ENCODE measurements around the gene ATMIN. TPM values are rescaled to one million over a fixed set of nuclear protein-coding genes. Genes with fewer than 3 reads are reported as not detected.

ATMIN gene
- total and polyA plus RNA-seq, 10 of the 15 experiments (the other 5 are each of a cell fraction or from before 2014, with no cell fraction given), result 5.2 to 28.9 (median 18.3) TPM

DNA sequence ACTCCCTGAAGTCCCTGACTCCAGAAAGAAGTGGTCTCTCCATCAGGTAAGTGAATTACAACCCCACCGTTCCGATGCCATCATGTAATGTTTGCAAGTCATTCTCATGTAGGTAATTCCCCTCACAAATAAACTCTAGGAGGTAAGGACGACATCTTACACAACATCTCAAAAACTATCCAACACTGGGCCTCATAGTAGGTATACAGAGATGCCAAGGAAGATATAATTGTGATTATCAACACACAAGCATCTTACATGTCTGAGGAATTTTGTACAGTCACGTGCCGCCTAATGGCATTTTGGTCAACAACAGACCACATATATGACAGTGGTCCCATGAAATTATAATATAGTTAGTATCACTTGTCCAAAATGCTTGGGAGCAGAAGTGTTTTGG lies 53.2 kb downstream of the ATMIN start:
- TF ChIP-seq, protein P1, sequence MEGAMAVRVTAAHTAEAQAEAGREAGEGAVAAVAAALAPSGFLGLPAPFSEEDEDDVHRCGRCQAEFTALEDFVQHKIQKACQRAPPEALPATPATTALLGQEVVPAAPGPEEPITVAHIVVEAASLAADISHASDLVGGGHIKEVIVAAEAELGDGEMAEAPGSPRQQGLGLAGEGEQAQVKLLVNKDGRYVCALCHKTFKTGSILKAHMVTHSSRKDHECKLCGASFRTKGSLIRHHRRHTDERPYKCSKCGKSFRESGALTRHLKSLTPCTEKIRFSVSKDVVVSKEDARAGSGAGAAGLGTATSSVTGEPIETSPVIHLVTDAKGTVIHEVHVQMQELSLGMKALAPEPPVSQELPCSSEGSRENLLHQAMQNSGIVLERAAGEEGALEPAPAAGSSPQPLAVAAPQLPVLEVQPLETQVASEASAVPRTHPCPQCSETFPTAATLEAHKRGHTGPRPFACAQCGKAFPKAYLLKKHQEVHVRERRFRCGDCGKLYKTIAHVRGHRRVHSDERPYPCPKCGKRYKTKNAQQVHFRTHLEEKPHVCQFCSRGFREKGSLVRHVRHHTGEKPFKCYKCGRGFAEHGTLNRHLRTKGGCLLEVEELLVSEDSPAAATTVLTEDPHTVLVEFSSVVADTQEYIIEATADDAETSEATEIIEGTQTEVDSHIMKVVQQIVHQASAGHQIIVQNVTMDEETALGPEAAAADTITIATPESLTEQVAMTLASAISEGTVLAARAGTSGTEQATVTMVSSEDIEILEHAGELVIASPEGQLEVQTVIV (IDR thresholded peaks at IDR 0.05; ENCODE audit: borderline replicate concordance, partially characterized antibody), result no peak
- TF ChIP-seq MYB (IDR thresholded peaks at IDR 0.05; ENCODE audit: borderline replicate concordance, low read depth, low read length) (no peak), ZNF274 (IDR thresholded peaks at IDR 0.05; ENCODE audit: insufficient read depth, insufficient read length) (no peak), POLR2AphosphoS2 (IDR thresholded peaks at IDR 0.05; ENCODE audit: low read depth, low read length) (no peak), STAT1 (conservative IDR thresholded peaks at IDR 0.05) (no peak), RBBP5 (conservative IDR thresholded peaks at IDR 0.05) (no peak), ZZZ3 (IDR thresholded peaks at IDR 0.05; ENCODE audit: control insufficient read depth, insufficient read length, low read depth) (no peak), WRNIP1 (IDR thresholded peaks at IDR 0.05; ENCODE audit: borderline replicate concordance, low read depth, low read length) (no peak), ETV6 (conservative IDR thresholded peaks at IDR 0.05 in 1 of 2, IDR thresholded peaks at IDR 0.05 in 1 of 2; ENCODE audit: borderline replicate concordance in 1 of 2, low read depth in 1 of 2) (no peak), DPF2 (IDR thresholded peaks at IDR 0.05) (no peak), CREB1 (IDR thresholded peaks at IDR 0.05; ENCODE audit: low read depth) (no peak)
- TF ChIP-seq, protein P2, sequence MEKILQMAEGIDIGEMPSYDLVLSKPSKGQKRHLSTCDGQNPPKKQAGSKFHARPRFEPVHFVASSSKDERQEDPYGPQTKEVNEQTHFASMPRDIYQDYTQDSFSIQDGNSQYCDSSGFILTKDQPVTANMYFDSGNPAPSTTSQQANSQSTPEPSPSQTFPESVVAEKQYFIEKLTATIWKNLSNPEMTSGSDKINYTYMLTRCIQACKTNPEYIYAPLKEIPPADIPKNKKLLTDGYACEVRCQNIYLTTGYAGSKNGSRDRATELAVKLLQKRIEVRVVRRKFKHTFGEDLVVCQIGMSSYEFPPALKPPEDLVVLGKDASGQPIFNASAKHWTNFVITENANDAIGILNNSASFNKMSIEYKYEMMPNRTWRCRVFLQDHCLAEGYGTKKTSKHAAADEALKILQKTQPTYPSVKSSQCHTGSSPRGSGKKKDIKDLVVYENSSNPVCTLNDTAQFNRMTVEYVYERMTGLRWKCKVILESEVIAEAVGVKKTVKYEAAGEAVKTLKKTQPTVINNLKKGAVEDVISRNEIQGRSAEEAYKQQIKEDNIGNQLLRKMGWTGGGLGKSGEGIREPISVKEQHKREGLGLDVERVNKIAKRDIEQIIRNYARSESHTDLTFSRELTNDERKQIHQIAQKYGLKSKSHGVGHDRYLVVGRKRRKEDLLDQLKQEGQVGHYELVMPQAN (conservative IDR thresholded peaks at IDR 0.05), result no peak
- TF ChIP-seq, protein P3, sequence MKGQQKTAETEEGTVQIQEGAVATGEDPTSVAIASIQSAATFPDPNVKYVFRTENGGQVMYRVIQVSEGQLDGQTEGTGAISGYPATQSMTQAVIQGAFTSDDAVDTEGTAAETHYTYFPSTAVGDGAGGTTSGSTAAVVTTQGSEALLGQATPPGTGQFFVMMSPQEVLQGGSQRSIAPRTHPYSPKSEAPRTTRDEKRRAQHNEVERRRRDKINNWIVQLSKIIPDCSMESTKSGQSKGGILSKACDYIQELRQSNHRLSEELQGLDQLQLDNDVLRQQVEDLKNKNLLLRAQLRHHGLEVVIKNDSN (IDR thresholded peaks at IDR 0.05; ENCODE audit: borderline replicate concordance, extremely low read length, insufficient read depth, low read depth, low read length), result no peak
- ChIA-PET POLR2A (no interaction called here), SMC1A (ENCODE audit: uncharacterized antibody, unreplicated experiment) (interaction anchor here (0.9 kb wide), 1 partner anchor 11 kb away, joined by 4 read pairs; the partner anchor contains the start of gene C16orf46), CTCF (no interaction called here), RAD21 (ENCODE audit: unreplicated experiment) (no interaction called here)
- H3K36me3 ChIP-seq (ENCODE audit: control insufficient read depth in 2 of 2, insufficient read depth in 2 of 2, low read length in 1 of 2), result peaks cover 0 to 4% of the 10 kb centered on the region in 2 experiments; a peak in 2 of 4 replicates
- BruUV-seq (replicated peaks), result no TSS peak
- FAIRE-seq, result no peak
- no peak overlapping the region for H2AFZ ChIP-seq (ENCODE audit: control insufficient read depth, low read depth, low read length)
- no peak overlapping the region for H3K27ac ChIP-seq (ENCODE audit: control insufficient read depth, insufficient read depth)
- no peaks in the 10 kb centered on the region; the same call in 1 of the 2 replicates for H3K4me1 ChIP-seq (ENCODE audit: control insufficient read depth, insufficient read depth, low read length)
- H3K4me3 ChIP-seq, result no peak overlapping the region
- H3K79me2 ChIP-seq (ENCODE audit: control insufficient read depth, insufficient read depth, low read length), result peaks cover 3% of the 10 kb centered on the region; the same call in 1 of the 2 replicates
- H4K20me1 ChIP-seq (ENCODE audit: control insufficient read depth, insufficient read depth), result no peaks in the 10 kb centered on the region
- intact Hi-C loops (cut with micrococcal nuclease; ENCODE audit: unreplicated experiment) (no loop called here), in situ Hi-C loops (cut with MboI) (no loop called here)
- no peaks in the 10 kb centered on the region for H3K9me3 ChIP-seq (replicated peaks; ENCODE audit: control insufficient read depth, insufficient read depth, low read length)
- H3K27me3 ChIP-seq (replicated peaks in 1 of 2; ENCODE audit: control insufficient read depth in 2 of 2, insufficient read depth in 2 of 2, low read length in 1 of 2), result no peaks in the 10 kb centered on the region
- no peak overlapping the region for H3K9ac ChIP-seq (ENCODE audit: control insufficient read depth, insufficient read depth, low read length)
- 88% methylated on average over 5 of the region's 5 CpGs for WGBS (ENCODE audit: insufficient coverage, insufficient replicate concordance, low lambda C conversion rate, missing lambda C conversion rate)
- H3K4me2 ChIP-seq (ENCODE audit: control insufficient read depth, insufficient read depth), result no peak overlapping the region
- no peak for DNase-seq (ENCODE audit: low read depth, low spot score)
- no peak for ATAC-seq
